Testis (tissue), 2 donors: ENCODE results near the gene ZDHHC8.

ENCODE experiments used
- POLR2A ChIP-seq: fragments of 450-650 bp; IDR thresholded peaks from one replicate; pipeline ENCODE4 v1.6.1; 2017; ENCODE audit warnings: antibody characterized with exemption, mild to moderate bottlenecking, moderate library complexity
- TF ChIP-seq, protein P1 (sequence below), 3 experiments: fragments of 450-650 bp in 2 of 3; fragments of 200-600 bp in 1 of 3; sonication (generic) in 1 of 3; IDR thresholded peaks; one replicate each; pipeline ENCODE4 v1.5.1; 2016 to 2019; ENCODE audit warnings: antibody characterized with exemption in 3 of 3, mild to moderate bottlenecking in 2 of 3, moderate library complexity in 1 of 3

DNA sequence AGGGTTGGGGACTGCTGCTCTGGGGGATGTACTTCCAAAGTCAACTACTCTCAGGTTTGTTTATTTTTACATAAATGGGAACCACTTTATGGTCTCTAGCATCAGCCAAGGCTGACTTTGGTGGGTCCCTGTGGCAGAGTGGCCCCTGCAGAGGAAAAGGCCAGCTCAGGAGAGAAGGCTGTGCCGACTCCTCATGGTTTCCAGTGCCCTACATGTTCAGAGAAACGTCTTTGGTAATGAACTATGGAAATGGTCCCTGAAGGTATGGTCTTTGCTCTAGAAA is 3.0 kb upstream of the ZDHHC8 start:
- TF ChIP-seq, protein P1, sequence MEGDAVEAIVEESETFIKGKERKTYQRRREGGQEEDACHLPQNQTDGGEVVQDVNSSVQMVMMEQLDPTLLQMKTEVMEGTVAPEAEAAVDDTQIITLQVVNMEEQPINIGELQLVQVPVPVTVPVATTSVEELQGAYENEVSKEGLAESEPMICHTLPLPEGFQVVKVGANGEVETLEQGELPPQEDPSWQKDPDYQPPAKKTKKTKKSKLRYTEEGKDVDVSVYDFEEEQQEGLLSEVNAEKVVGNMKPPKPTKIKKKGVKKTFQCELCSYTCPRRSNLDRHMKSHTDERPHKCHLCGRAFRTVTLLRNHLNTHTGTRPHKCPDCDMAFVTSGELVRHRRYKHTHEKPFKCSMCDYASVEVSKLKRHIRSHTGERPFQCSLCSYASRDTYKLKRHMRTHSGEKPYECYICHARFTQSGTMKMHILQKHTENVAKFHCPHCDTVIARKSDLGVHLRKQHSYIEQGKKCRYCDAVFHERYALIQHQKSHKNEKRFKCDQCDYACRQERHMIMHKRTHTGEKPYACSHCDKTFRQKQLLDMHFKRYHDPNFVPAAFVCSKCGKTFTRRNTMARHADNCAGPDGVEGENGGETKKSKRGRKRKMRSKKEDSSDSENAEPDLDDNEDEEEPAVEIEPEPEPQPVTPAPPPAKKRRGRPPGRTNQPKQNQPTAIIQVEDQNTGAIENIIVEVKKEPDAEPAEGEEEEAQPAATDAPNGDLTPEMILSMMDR (IDR thresholded peaks at IDR 0.05) = no peak
- no peak for TF ChIP-seq POLR2A
